ENCODE measurements around the gene KRT14. TPM values are rescaled to one million over a fixed set of nuclear protein-coding genes. Genes with fewer than 3 reads are reported as not detected.
"Not testable (repeated sequence)": the region's sequence is repeated elsewhere in the genome, so short reads cannot be mapped to it uniquely, and the experiment has no call there.

KRT14 gene
- total RNA-seq, 2 donors from 2014 or later: 2.3 TPM; not detected in 1

GRCh38 chr17:41589301-41589700, 2.6 kb upstream of the KRT14 start:
- TF ChIP-seq, protein P1, sequence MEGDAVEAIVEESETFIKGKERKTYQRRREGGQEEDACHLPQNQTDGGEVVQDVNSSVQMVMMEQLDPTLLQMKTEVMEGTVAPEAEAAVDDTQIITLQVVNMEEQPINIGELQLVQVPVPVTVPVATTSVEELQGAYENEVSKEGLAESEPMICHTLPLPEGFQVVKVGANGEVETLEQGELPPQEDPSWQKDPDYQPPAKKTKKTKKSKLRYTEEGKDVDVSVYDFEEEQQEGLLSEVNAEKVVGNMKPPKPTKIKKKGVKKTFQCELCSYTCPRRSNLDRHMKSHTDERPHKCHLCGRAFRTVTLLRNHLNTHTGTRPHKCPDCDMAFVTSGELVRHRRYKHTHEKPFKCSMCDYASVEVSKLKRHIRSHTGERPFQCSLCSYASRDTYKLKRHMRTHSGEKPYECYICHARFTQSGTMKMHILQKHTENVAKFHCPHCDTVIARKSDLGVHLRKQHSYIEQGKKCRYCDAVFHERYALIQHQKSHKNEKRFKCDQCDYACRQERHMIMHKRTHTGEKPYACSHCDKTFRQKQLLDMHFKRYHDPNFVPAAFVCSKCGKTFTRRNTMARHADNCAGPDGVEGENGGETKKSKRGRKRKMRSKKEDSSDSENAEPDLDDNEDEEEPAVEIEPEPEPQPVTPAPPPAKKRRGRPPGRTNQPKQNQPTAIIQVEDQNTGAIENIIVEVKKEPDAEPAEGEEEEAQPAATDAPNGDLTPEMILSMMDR (IDR thresholded peaks at IDR 0.05): no peak
- TF ChIP-seq POLR2A (IDR thresholded peaks at IDR 0.05): no peak
- no peak overlapping the region for H3K27ac ChIP-seq
- H3K27me3 ChIP-seq: no peaks in the 10 kb centered on the region
- H3K4me1 ChIP-seq: no peaks in the 10 kb centered on the region
- H3K4me3 ChIP-seq: no peak overlapping the region
- 67% methylated on average over 3 of the region's 3 CpGs; no CpG with 5 or more reads in 1 of the 2 donors for WGBS, 2 donors
- H3K36me3 ChIP-seq (replicated peaks in 1 of 2; ENCODE audit: insufficient read depth in 1 of 2, low read depth in 2 of 2): no peaks in the 10 kb centered on the region
- DNase-seq: no peak
- intact Hi-C loops (cut with DNase I): no loop called here
- ATAC-seq: no peak
- no peaks in the 10 kb centered on the region for H3K9me3 ChIP-seq

DNA sequence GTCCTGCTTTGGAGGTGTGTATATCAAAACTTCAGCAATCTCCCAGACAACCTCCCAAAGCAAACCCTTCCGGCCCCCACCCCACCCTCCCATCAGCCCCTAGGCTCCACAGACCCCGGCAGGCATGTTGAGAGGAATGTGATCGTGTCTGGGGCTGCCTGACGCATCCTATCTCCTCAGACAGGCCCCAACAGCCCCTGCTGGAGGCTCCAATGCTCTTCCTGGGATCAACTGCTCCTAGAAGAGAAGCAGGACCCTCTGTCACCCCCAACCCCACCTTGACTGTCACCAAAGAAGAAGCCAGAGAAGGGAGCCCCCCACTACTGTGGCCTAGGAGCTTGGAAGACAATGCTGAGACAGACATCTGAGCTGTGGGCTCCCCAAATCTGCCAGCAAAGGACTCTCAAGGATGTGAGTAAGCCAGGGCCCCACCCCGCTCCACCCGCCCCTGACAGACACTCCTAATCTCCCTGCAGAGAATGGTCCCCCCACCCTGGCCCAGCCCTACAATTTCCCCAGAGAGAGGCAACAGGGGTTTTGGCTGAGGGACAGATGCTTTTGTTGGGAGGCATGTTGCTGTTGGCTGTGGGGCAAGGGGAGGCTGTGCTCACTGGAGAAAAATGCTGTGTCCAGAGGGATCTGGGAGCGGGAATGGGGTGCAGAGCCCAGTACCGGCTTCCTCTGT, 1.6 kb upstream of the KRT14 start:
- no peak overlapping the region for H3K4me3 ChIP-seq
- intact Hi-C loops (cut with DNase I): no loop called here
- H3K9me3 ChIP-seq: no peaks in the 10 kb centered on the region
- ATAC-seq (no peak), DNase-seq (no peak)
- no peak overlapping the region for H3K27ac ChIP-seq
- H3K4me1 ChIP-seq: no peaks in the 10 kb centered on the region
- no peaks in the 10 kb centered on the region for H3K36me3 ChIP-seq (replicated peaks in 1 of 2; ENCODE audit: insufficient read depth in 1 of 2, low read depth in 2 of 2)
- 69 to 73% methylated on average over 3 to 7 of the region's 8 CpGs for WGBS, 2 donors
- TF ChIP-seq, protein P1 (IDR thresholded peaks at IDR 0.05): no peak
- no peak for TF ChIP-seq POLR2A (IDR thresholded peaks at IDR 0.05)
- H3K27me3 ChIP-seq: no peaks in the 10 kb centered on the region

- intact Hi-C loops (cut with DNase I): no loop called here
- no peaks in the 10 kb centered on the region for H3K27me3 ChIP-seq
- TF ChIP-seq, protein P1 (IDR thresholded peaks at IDR 0.05): no peak
- TF ChIP-seq POLR2A (IDR thresholded peaks at IDR 0.05): no peak
- H3K4me3 ChIP-seq: no peak overlapping the region
- H3K27ac ChIP-seq: no peak overlapping the region
- no peak for ATAC-seq
- no peaks in the 10 kb centered on the region for H3K36me3 ChIP-seq (replicated peaks in 1 of 2; ENCODE audit: insufficient read depth in 1 of 2, low read depth in 2 of 2)
- no peak for DNase-seq
- WGBS, 2 donors: 78 to 93% methylated on average over 1 to 5 of the region's 5 CpGs
- no peaks in the 10 kb centered on the region for H3K9me3 ChIP-seq
- H3K4me1 ChIP-seq: no peaks in the 10 kb centered on the region
These were observed 1.2 kb downstream of the KRT14 start for GRCh38 chr17:41585301-41586056.

DNA sequence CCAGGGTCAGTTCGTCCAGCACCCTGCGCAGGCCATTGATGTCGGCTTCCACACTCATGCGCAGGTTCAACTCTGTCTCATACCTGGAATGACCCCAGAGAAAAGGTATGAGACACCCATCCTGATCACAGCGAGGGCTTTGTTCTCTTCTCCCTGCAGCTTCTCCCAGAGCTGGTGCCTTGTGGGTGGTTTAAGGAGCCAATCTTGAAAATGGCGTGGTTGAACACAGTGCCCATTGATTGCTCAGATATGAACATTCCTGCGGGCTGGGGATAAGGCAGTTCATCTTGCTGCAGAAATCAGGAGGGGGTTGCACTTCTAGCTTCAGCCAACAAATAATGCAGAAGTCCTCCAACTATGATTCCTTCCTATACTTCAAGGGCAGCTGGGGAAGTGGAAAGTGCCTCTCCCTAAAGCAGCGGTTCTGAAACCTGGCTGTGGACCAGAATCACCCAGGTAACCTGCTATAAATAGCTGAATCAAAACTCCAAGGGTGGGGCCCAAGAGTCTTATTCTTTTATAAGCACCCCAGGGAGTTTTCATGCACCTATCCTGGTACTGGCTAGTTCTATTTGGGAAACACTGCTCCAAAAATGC, 2.3 kb downstream of the KRT14 start:
- intact Hi-C loops (cut with DNase I); H3K4me3 ChIP-seq; H3K9me3 ChIP-seq; ATAC-seq; H3K4me1 ChIP-seq; H3K27ac ChIP-seq; H3K27me3 ChIP-seq; DNase-seq; H3K36me3 ChIP-seq (replicated peaks in 1 of 2; ENCODE audit: insufficient read depth in 1 of 2, low read depth in 2 of 2): not testable (repeated sequence)
- 61 to 66% methylated on average over 7 to 8 of the region's 8 CpGs for WGBS, 2 donors

Measured in body of pancreas (tissue), 4 donors.